Calu3 (cell line): ENCODE measurements around the gene TFB1M. TPM values are rescaled to one million over a fixed set of nuclear protein-coding genes. Genes with fewer than 3 reads are reported as not detected.

ENCODE experiments used
- BruUV-seq: library from RNA; stranded (reverse); fragments of 400-500 nt; replicated peaks from 2 replicates; lab custom pipeline; 2021; lab: Mats Ljungman, UMichigan
- CTCF ChIA-PET: fragments of 300-600 bp; sonication (Branson Sonifier 250); formaldehyde crosslinking; loops from one replicate; lab custom pipeline; 2022; ENCODE audit warnings: antibody characterized with exemption; lab: Charles Lee
- DNase-seq: peaks from one replicate; pipeline ENCODE4 v3.0.0; 2022
- H3K27ac Mint-ChIP-seq: one replicate; pipeline ENCODE4 v1.8.0; 2022; ENCODE audit warnings: mixed read lengths; ENCODE audit not compliant: unreplicated experiment
- H3K27me3 Mint-ChIP-seq: one replicate; pipeline ENCODE4 v1.8.0; 2022; ENCODE audit warnings: mixed read lengths; ENCODE audit not compliant: unreplicated experiment
- H3K36me3 Mint-ChIP-seq: one replicate; pipeline ENCODE4 v1.8.0; 2022; ENCODE audit warnings: mild to moderate bottlenecking, moderate library complexity, mixed read lengths; ENCODE audit not compliant: insufficient read depth, unreplicated experiment
- H3K4me1 Mint-ChIP-seq: one replicate; pipeline ENCODE4 v1.8.0; 2022; ENCODE audit warnings: mild to moderate bottlenecking, low read depth, mixed read lengths; ENCODE audit not compliant: unreplicated experiment
- H3K4me3 Mint-ChIP-seq: one replicate; pipeline ENCODE4 v1.8.0; 2022; ENCODE audit warnings: mild to moderate bottlenecking, low read depth, moderate library complexity, mixed read lengths; ENCODE audit not compliant: unreplicated experiment
- H3K9me3 Mint-ChIP-seq: one replicate; pipeline ENCODE4 v1.8.0; 2022; ENCODE audit warnings: low read depth, mixed read lengths; ENCODE audit not compliant: unreplicated experiment
- intact Hi-C: fragments of 100-400 bp; cut with micrococcal nuclease; formaldehyde crosslinking; loops from one replicate; pipeline ENCODE4 v1.10.0; 2022; ENCODE audit not compliant: unreplicated experiment
- total RNA-seq: library from RNA; stranded (reverse); gene quantifications from 2 replicates; pipeline ENCODE4 v1.2.3, GENCODE V29; 2022
- TF ChIP-seq, protein P1 (sequence below): fragments of 200-600 bp; IDR thresholded peaks from one replicate; pipeline ENCODE4 v1.8.0; 2022; ENCODE audit warnings: antibody characterized with exemption; ENCODE audit not compliant: unreplicated experiment

TFB1M gene
- total RNA-seq, 1 experiment from 2014 or later: 27.4 TPM

DNA sequence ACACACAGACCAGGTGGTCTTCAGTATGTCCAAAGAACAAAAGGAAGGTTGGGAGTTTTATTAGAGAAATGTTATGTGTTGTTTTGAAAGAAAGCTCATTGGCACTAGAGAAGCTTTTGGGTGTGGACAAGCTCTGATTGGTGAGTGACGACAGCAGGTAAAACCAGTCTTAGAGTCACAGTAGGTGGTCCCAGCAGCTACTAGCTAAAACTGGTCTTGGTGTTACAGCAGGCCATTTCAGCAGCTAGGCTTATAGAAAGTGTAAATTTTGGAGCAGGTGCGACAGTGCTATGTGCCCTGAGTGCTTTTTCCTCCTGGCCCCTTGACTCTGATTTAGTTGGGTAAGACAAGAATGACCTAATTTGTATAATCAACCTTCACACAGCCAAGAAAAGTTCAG, 46.9 kb downstream of the TFB1M start:
- intact Hi-C loops: no loop called here

DNA sequence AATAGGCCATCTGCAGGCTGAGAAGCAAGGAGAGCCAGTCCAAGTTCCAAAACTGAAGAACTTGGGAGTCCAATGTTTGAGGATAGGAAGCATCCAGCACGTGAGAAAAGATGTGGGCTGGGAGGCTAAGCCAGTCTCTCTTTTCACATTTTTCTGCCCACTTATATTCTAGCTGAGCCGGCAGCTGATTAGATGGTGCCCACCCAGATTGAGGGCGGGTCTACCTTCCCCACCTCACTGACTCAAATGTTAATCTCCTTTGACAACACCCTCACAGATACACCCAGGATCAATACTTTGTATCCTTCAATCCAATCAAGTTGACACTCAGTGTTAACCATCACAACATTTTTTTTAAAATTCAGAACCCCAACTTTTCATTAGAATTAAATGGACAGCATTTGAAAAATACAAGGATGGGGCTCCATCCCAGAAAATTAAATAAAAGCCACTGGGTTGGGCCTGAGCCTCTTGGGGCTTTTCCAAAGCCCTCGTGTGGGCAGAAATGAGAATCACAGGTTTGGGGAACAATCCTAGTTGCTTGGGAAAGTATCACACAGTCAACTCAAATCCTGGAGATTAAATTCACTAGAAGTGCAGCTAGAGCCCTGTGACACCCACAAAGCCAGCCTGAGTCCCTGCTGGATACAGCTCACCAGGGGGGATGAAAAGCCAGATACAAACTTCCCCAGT, 48.3 kb downstream of the TFB1M start:
- no TSS peak for BruUV-seq
- no peaks in the 10 kb centered on the region for H3K36me3 Mint-ChIP-seq

More for the DNA sequence above, 46.9 kb downstream of the TFB1M start:
- TF ChIP-seq, protein P1, sequence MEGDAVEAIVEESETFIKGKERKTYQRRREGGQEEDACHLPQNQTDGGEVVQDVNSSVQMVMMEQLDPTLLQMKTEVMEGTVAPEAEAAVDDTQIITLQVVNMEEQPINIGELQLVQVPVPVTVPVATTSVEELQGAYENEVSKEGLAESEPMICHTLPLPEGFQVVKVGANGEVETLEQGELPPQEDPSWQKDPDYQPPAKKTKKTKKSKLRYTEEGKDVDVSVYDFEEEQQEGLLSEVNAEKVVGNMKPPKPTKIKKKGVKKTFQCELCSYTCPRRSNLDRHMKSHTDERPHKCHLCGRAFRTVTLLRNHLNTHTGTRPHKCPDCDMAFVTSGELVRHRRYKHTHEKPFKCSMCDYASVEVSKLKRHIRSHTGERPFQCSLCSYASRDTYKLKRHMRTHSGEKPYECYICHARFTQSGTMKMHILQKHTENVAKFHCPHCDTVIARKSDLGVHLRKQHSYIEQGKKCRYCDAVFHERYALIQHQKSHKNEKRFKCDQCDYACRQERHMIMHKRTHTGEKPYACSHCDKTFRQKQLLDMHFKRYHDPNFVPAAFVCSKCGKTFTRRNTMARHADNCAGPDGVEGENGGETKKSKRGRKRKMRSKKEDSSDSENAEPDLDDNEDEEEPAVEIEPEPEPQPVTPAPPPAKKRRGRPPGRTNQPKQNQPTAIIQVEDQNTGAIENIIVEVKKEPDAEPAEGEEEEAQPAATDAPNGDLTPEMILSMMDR: no peak
- Mint-ChIP-seq H3K4me3 (no peak overlapping the region), H3K9me3 (no peaks in the 10 kb centered on the region), H3K27me3 (no peaks in the 10 kb centered on the region), H3K4me1 (no peaks in the 10 kb centered on the region), H3K27ac (no peak overlapping the region), H3K36me3 (no peaks in the 10 kb centered on the region)
- BruUV-seq: no TSS peak
- DNase-seq: no peak
- CTCF ChIA-PET: interaction anchor here (0.5 kb wide), 1 partner anchor 284 kb away, joined by 3 read pairs; no protein-coding TSS in a partner anchor

DNA sequence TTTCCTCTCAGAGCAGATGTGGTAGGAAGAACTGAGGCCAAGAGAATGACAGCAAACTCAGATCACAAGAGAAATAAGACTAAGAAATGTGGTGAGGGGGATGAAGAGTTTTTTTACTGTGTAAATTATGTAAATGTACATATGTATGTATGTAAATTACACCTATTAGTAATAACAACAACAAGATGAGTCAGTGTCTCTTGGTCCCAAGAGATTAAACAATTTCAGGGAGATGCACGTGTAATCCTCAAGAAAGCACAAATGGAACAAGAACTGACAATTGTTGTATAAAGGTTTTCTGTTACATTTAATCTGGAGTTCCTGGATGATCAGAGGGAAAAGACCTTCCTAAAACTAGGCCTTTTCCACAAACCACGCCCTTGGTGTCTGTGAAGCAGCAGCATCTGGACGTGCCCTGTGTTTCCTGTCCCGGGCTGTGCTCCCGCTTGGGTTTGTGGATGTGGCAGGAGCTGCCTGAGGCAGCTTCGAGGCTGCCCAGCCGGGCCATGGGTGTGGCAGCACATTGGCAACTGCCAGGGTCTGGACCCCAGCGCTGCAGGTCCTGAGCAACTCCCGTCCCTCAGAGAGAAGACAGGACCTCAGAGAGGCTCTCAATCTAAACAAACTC, 49.5 kb downstream of the TFB1M start:
- H3K4me3 Mint-ChIP-seq: no peak overlapping the region
- no peaks in the 10 kb centered on the region for H3K36me3 Mint-ChIP-seq
- CTCF ChIA-PET: no interaction called here
- BruUV-seq: no TSS peak
- H3K9me3 Mint-ChIP-seq: no peaks in the 10 kb centered on the region
- no peak for DNase-seq
- H3K27ac Mint-ChIP-seq: no peak overlapping the region
- no peaks in the 10 kb centered on the region for H3K4me1 Mint-ChIP-seq
- no peaks in the 10 kb centered on the region for H3K27me3 Mint-ChIP-seq
- TF ChIP-seq, protein P1: no peak
- intact Hi-C loops: no loop called here

More for the DNA sequence above, 48.3 kb downstream of the TFB1M start:
- H3K27ac Mint-ChIP-seq: no peak overlapping the region
- intact Hi-C loops: no loop called here
- no peak overlapping the region for H3K4me3 Mint-ChIP-seq
- no peaks in the 10 kb centered on the region for H3K9me3 Mint-ChIP-seq
- H3K27me3 Mint-ChIP-seq: no peaks in the 10 kb centered on the region
- TF ChIP-seq, protein P1: no peak
- DNase-seq: no peak
- H3K4me1 Mint-ChIP-seq: no peaks in the 10 kb centered on the region
- CTCF ChIA-PET: no interaction called here

DNA sequence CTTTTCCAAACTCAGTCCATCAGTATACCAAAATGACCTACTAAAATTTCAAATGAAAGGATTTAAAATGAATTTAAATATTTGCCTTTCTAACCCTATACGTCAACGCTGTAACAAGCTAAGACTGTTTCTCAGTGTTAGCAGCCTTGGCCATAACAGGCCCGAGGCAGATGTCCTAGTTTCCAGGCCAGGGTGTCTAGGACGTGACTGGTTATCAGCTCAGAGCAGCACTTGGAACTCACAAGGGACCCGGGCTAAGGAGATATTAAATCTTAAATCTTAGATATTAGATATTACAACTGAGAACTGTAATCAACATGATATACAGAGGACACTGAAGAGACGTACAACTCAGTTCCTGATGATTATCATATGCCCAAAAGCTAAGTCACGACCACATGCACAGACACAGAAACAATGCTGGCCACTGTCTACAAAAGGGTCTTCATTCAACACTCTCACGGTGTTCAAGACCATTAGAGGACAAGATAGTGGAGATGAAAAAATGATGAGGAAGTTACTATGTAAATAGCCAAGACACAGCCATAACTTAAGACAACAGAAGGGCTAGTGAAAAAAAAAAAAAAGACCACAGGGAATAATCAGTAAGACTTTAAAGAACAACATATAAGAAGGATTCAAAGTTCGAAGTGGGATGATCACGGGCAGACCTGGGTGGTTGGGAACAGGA, 50.8 kb downstream of the TFB1M start, which contains the start of gene CLDN20:
Gene CLDN20 (plus strand): TSS at position 641 of the 691 bp plus-strand sequence. CDS start 11,707 bp downstream, outside the sequence.
- H3K27me3 Mint-ChIP-seq: no peaks in the 10 kb centered on the region

More for the DNA sequence above, 50.8 kb downstream of the TFB1M start, which contains the start of gene CLDN20:
- TF ChIP-seq, protein P1: no peak
- CTCF ChIA-PET: no interaction called here
- Mint-ChIP-seq H3K36me3 (no peaks in the 10 kb centered on the region), H3K4me3 (no peak within 1 kb of the TSS), H3K9me3 (no peaks in the 10 kb centered on the region), H3K27ac (no peak within 1 kb of the TSS), H3K4me1 (no peaks in the 10 kb centered on the region)
- BruUV-seq: no TSS peak
- intact Hi-C loops: no loop called here
- no peak for DNase-seq
